CD4-positive, alpha-beta T cell treated with Interleukin-2 at 100 ng/mL for 4 hours (primary cell): Measurements from ENCODE around the gene CR1.
"Not testable (repeated sequence)": the region's sequence is repeated elsewhere in the genome, so short reads cannot be mapped to it uniquely, and the experiment has no call there.

Experiments used
- DNase-seq: peaks from one replicate; pipeline ENCODE4 v3.0.0-alpha.2; 2020; ENCODE audit warnings: low spot score

Gene CR1

DNA sequence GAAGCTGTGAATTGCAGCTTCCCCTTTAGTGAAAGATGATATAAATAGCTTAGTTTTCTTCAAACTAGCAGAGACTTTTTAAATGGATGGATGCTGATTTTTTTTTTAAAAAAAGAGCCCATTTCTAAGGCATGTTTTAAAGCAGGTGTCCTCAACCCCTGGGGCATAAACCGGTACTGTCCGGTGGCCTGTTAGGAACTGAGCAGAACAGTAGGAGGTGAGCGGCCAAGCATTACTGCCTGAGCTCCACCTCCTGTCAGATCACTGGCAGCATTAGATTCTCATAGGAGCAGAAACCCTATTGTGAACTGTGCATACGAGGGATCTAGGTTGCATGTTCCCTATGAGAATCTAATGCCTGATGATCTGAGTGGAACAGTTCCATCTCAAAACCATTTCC lies 180.2 kb downstream of the CR1 start:
- DNase-seq = no peak

DNA sequence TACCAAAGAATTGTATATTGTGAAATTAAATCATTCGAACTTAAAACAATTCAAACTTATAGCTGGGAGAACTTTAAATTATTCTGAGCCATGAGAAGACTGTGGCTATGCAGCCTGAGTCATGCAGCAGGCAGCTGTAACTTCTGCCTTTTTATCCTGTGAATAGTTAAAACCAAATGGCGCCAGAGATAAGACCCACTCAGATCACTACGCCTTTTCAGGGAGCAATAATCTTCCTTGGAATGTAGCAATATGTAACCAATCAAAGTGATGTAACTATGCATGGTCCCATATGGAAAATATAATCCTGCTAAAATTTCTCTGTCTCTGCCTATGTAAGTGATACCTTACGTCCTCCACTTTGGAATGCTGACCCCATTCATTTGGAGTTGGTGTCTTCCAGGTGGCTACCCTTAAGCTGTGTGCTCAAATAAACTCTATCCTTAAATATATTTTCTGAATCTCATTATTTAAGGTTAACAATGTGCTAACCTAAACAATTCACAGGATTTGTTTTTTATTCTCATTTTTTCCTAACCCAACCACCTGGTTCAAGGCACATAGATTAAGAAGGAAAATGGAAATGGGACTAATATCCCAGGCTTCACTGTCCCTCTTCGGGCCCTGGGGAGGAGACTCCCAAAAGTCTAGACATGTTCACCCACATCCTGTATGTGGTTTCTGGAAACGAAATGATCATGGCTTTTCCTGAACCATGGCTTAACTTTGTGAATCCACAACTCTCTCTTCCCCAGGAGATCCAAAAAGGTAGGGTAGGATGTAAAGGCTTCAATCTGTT lies 184.8 kb downstream of the CR1 start:
- not testable (repeated sequence) for DNase-seq

GRCh38 chr1:207682872-207683434 lies 187.0 kb downstream of the CR1 start:
- not testable (repeated sequence) for DNase-seq

DNA sequence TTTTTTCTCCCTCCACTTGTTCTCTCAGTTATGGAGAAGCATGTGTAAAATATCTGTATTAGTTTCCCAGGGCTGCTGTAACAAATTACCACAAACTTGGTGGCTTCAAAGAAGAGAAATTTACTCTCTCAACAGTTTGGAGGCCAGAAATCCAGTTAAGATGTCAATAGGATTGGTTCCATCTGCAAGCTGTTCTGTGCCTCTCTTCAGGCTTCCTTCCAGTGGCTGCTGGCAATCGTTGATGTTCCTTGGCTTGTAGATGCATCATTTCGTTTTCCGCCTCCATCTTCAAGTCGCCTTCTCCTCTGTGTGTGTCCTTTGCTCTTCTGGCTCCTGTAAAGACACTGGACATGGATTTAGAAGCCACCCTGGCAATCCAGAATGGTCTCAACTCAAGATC lies 194.6 kb downstream of the CR1 start:
- DNase-seq = not testable (repeated sequence)

DNA sequence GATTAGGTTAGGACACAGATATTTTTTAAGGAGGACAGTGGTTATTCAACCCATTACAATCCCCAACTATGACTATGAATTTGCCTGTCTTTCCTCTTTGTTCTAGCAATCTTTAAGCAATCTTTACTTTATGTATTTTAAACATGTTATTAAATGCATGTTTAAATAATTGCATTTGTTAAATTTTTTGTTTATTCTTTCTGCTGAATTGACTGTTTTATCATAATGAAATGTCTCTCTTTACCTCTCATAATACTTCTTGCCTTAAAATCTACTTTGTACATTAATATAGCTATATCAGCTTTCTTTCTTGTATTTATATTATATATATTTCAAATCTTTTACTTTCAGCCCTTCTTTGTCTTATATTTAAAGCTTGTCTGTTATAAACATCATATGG lies 195.1 kb downstream of the CR1 start:
- DNase-seq = no peak
